Sigmoid colon (tissue), 4 donors: Measurements from ENCODE around the gene NAALADL2.

Source experiments
- EP300 ChIP-seq, 4 donors: sonication (generic); formaldehyde crosslinking; IDR thresholded peaks; one replicate each; pipeline ENCODE4 v1.6.1; 2017; ENCODE audit warnings: antibody characterized with exemption in 4 of 4
- POLR2A ChIP-seq, 2 donors: fragments of 450-650 bp; IDR thresholded peaks; one replicate each; pipeline ENCODE4 v1.6.1; 2016; ENCODE audit warnings: antibody characterized with exemption in 2 of 2, mild to moderate bottlenecking in 2 of 2, moderate library complexity in 2 of 2
- POLR2AphosphoS5 ChIP-seq, 4 donors: sonication (generic); formaldehyde crosslinking; IDR thresholded peaks; one replicate each; pipeline ENCODE4 v1.6.1; 2017; ENCODE audit warnings: antibody characterized with exemption in 4 of 4
- TF ChIP-seq, protein P1 (sequence below), 4 experiments: fragments of 450-650 bp in 3 of 4; fragments of 200-600 bp in 1 of 4; IDR thresholded peaks; one replicate each; pipeline ENCODE4 v1.5.1; 2016 to 2019; ENCODE audit warnings: antibody characterized with exemption in 4 of 4, mild to moderate bottlenecking in 3 of 4, moderate library complexity in 2 of 4

DNA sequence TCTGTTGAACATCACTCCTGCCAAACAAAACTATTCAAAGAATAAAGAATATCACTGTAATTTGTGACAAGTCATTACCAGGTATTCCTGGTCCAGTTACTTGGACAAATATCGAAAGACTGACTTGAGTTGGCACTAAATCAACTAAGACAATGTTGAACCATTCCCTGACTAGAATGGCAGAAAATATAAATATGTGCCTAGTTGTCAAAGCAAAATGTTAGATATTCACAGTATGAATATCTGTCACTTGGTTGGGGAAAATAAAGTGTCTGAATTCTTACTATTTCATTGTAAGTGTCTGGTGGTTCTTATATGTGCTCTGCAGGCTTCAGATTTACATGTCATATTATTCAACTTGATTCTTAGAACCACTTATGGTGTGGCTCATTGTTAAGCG lies 470.2 kb downstream of the NAALADL2 start:
- TF ChIP-seq EP300 (IDR thresholded peaks at IDR 0.05) (no peak), POLR2AphosphoS5 (IDR thresholded peaks at IDR 0.05) (no peak), POLR2A (IDR thresholded peaks at IDR 0.05) (no peak)
- TF ChIP-seq, protein P1, sequence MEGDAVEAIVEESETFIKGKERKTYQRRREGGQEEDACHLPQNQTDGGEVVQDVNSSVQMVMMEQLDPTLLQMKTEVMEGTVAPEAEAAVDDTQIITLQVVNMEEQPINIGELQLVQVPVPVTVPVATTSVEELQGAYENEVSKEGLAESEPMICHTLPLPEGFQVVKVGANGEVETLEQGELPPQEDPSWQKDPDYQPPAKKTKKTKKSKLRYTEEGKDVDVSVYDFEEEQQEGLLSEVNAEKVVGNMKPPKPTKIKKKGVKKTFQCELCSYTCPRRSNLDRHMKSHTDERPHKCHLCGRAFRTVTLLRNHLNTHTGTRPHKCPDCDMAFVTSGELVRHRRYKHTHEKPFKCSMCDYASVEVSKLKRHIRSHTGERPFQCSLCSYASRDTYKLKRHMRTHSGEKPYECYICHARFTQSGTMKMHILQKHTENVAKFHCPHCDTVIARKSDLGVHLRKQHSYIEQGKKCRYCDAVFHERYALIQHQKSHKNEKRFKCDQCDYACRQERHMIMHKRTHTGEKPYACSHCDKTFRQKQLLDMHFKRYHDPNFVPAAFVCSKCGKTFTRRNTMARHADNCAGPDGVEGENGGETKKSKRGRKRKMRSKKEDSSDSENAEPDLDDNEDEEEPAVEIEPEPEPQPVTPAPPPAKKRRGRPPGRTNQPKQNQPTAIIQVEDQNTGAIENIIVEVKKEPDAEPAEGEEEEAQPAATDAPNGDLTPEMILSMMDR (IDR thresholded peaks at IDR 0.05), result no peak
